Adrenal gland (tissue), 12 donors: ENCODE measurements around the gene OSBPL6. TPM values are rescaled to one million over a fixed set of nuclear protein-coding genes. Genes with fewer than 3 reads are reported as not detected.
"Not testable (repeated sequence)": the region's sequence is repeated elsewhere in the genome, so short reads cannot be mapped to it uniquely, and the experiment has no call there.

ENCODE experiments used
- DNase-seq, 7 donors: peaks; one replicate each; pipeline ENCODE4 v3.0.0-alpha.2; 2019 to 2020
- H3K27ac ChIP-seq, 5 donors: fragments of 200-600 bp; sonication (generic) in 4 of 5; 1 replicate in 3 of 5; 2 replicates in 2 of 5; pipeline versions ENCODE4 v1.5.1 to v1.8.0; 2016 to 2020; ENCODE audit warnings: mild to moderate bottlenecking in 1 of 5
- H3K27me3 ChIP-seq: fragments of 200-600 bp; 2 replicates; pipeline ENCODE4 v1.8.0; 2021
- H3K36me3 ChIP-seq, 2 donors: fragments of 200-600 bp; replicated peaks in 1 of 2; 1 replicate in 1 of 2; 2 replicates in 1 of 2; pipeline versions ENCODE4 v1.5.1 to v1.8.0; 2018 to 2022
- H3K4me1 ChIP-seq, 2 donors: fragments of 200-600 bp; replicated peaks in 1 of 2; 1 replicate in 1 of 2; 2 replicates in 1 of 2; pipeline versions ENCODE4 v1.5.1 to v1.8.0; 2018 to 2021
- H3K4me3 ChIP-seq, 4 donors: fragments of 200-600 bp; sonication (generic) in 3 of 4; one replicate each; pipeline ENCODE4 v1.5.1; 2016 to 2018
- H3K9me3 ChIP-seq, 3 donors: fragments of 200-600 bp; sonication (generic) in 1 of 3; replicated peaks in 1 of 3; 1 replicate in 2 of 3; 2 replicates in 1 of 3; pipeline versions ENCODE4 v1.5.1 to v1.8.0; 2016 to 2021
- CTCF ChIP-seq, 6 experiments: fragments of 450-650 bp in 4 of 6; fragments of 200-600 bp in 2 of 6; sonication (generic) in 1 of 6; IDR thresholded peaks; 1 replicate in 5 of 6; 2 replicates in 1 of 6; pipeline versions ENCODE4 v1.5.1 to v1.8.0; 2016 to 2021; ENCODE audit warnings: antibody characterized with exemption in 6 of 6, mild to moderate bottlenecking in 2 of 6, moderate library complexity in 1 of 6
- POLR2A ChIP-seq, 2 donors: fragments of 450-650 bp; IDR thresholded peaks; one replicate each; pipeline ENCODE4 v1.6.1; 2017; ENCODE audit warnings: antibody characterized with exemption in 2 of 2, mild to moderate bottlenecking in 2 of 2, moderate library complexity in 1 of 2
- WGBS, 4 donors: extraction: QIAGEN DNeasy Blood & Tissue Kit in 2 of 4; methylation state at CpG; one replicate each; pipeline versions ENCODE4 v1.1.5 to v1.1.7; 2013 to 2017; 5-methylcytosine and 5-hydroxymethylcytosine counted together
- intact Hi-C, 2 donors: fragments of 100-400 bp; cut with DNase I; formaldehyde crosslinking; loops; one replicate each; pipeline versions ENCODE4 v1.14.1 to v1.15.0; 2022 to 2023
- polyA plus RNA-seq, 3 donors: library from polyadenylated mRNA; stranded (reverse); fragments of 200-250 nt in 2 of 3; fragments of 350-450 nt in 1 of 3; fragmentation: Illumina TruSeq in 1 of 3; extraction: RNeasy Lipid Tissue Mini Kit (QIAGEN cat#74804) in 1 of 3; gene quantifications; one replicate each; pipeline ENCODE4 v1.2.3, GENCODE V29; 2013 to 2014
- total RNA-seq, 9 donors: library from RNA; depleted of rRNA in 4 of 9; stranded (reverse); fragments of >200 nt in 4 of 9; fragments of 120-200 nt in 1 of 9; fragmentation: NEBNext Ultra II Directional in 1 of 9; extraction: Animal tissue kit (Norgen Biotek cat#: 25700) in 1 of 9; gene quantifications; one replicate each; pipeline versions ENCODE4 v1.1.0 to v1.2.4, GENCODE V29; 2013 to 2023
- donor health status: healthy with polysubstance abuse.
- donor health status: Bipolar disorder and iron deficiency.
- donor health status: DM: yes; HTN: yes; CAD: no.
- donor health status: DM: no; HTN: no; CAD: no.
- donor health status: DM: no; HTN: no; CAD: no.
- donor health status: DM: yes; HTN: yes; CAD: no.

The OSBPL6 gene
- total and polyA plus RNA-seq, 12 donors: 0.16 to 12.0 (median 0.98) TPM; not detected in 1

GRCh38 chr2:178344121-178344520, 149.8 kb downstream of the OSBPL6 start:
- no peak for DNase-seq
- Histone ChIP-seq H3K4me3 (no peak overlapping the region), H3K9me3 (no peaks in the 10 kb centered on the region), H3K36me3 (no peaks in the 10 kb centered on the region), H3K27me3 (no peaks in the 10 kb centered on the region), H3K27ac (no peak overlapping the region), H3K4me1 (no peaks in the 10 kb centered on the region)
- intact Hi-C loops: no loop called here
- WGBS, 4 donors: 88 to 91% (median 90%) methylated on average over 11 of the region's 11 CpGs
- no peak for TF ChIP-seq CTCF (IDR thresholded peaks at IDR 0.05)

GRCh38 chr2:178345951-178346350, 151.6 kb downstream of the OSBPL6 start:
- TF ChIP-seq CTCF (IDR thresholded peaks at IDR 0.05) (no peak), POLR2A (IDR thresholded peaks at IDR 0.05) (no peak)
- H3K36me3 ChIP-seq: no peaks in the 10 kb centered on the region
- WGBS, 4 donors: 87 to 100% (median 91%) methylated on average over 2 of the region's 2 CpGs
- no peak overlapping the region for H3K4me3 ChIP-seq
- intact Hi-C loops: no loop called here
- H3K4me1 ChIP-seq: no peaks in the 10 kb centered on the region
- no peak overlapping the region for H3K27ac ChIP-seq
- no peak for DNase-seq
- no peaks in the 10 kb centered on the region for H3K9me3 ChIP-seq
- H3K27me3 ChIP-seq: no peaks in the 10 kb centered on the region

GRCh38 chr2:178350051-178350450, 155.7 kb downstream of the OSBPL6 start:
- H3K4me1 ChIP-seq: no peaks in the 10 kb centered on the region
- no peaks in the 10 kb centered on the region for H3K9me3 ChIP-seq
- no peak for TF ChIP-seq POLR2A (IDR thresholded peaks at IDR 0.05)
- TF ChIP-seq CTCF (IDR thresholded peaks at IDR 0.05): no peak
- H3K27me3 ChIP-seq: no peaks in the 10 kb centered on the region
- no peak overlapping the region for H3K27ac ChIP-seq
- no peak for DNase-seq
- 85 to 89% (median 87%) methylated on average over 3 of the region's 3 CpGs for WGBS, 4 donors
- H3K4me3 ChIP-seq: no peak overlapping the region
- no peaks in the 10 kb centered on the region for H3K36me3 ChIP-seq
- intact Hi-C loops: no loop called here

GRCh38 chr2:178357704-178358103, 163.4 kb downstream of the OSBPL6 start:
- H3K9me3 ChIP-seq, DNase-seq, intact Hi-C loops, H3K27ac ChIP-seq, H3K4me3 ChIP-seq, H3K36me3 ChIP-seq, H3K4me1 ChIP-seq, H3K27me3 ChIP-seq: not testable (repeated sequence)
- WGBS, 4 donors: 96 to 97% (median 96%) methylated on average over 4 of the region's 4 CpGs

- WGBS, 4 donors: 75 to 94% (median 83%) methylated on average over 7 of the region's 7 CpGs
- DNase-seq: no peak
- no peak overlapping the region for H3K27ac ChIP-seq
- H3K36me3 ChIP-seq: no peaks in the 10 kb centered on the region
- H3K4me3 ChIP-seq: no peak overlapping the region
- H3K9me3 ChIP-seq: peaks cover 0 to 3% (median 0%) of the 10 kb centered on the region in 3 donors
- intact Hi-C loops: no loop called here
- H3K4me1 ChIP-seq: no peaks in the 10 kb centered on the region
- TF ChIP-seq CTCF (IDR thresholded peaks at IDR 0.05): no peak
- no peaks in the 10 kb centered on the region for H3K27me3 ChIP-seq
These were observed 165.0 kb downstream of the OSBPL6 start for GRCh38 chr2:178359192-178359912.
